Astrocyte of the hippocampus (primary cell): ENCODE data around the gene IQSEC2.
A peak's percentile ranks its signal among the peaks of the same experiment; 100 is the strongest.

Experiments used
- DNase-seq: peaks from one replicate; pipeline ENCODE4 v3.0.0; 2011; ENCODE audit warnings: low read depth, low spot score

Gene IQSEC2

GRCh38 chrX:53281321-53281822, at the start of gene IQSEC2:
Gene IQSEC2 (minus strand): TSS chrX:53281584.
- peak; percentile 91 for DNase-seq

- no peak for DNase-seq
Measured at GRCh38 chrX:53330331-53330730, 48.9 kb upstream of the IQSEC2 start.

GRCh38 chrX:53324803-53325202, 43.4 kb upstream of the IQSEC2 start:
- DNase-seq: no peak

GRCh38 chrX:53324085-53324484, 42.7 kb upstream of the IQSEC2 start:
- DNase-seq: no peak

DNA sequence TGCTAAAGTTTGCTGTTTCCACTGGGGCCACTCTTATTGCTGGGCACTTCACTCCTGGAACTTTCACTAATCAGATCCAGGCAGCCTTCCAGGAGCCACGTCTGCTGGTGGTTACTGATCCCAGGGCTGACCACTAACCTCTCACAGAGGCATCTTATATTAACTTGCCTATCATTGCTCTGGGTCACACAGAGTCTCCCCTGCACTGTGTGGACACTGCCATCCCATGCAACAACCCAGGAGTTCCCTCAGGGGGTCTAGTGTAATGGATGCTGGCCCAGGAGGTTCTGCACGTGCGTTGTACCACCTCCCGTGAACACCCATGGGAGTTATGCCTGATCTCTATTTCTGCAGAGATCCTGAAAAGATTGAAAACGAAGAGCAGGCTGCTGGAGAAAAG, 41.8 kb upstream of the IQSEC2 start:
- no peak for DNase-seq

DNA sequence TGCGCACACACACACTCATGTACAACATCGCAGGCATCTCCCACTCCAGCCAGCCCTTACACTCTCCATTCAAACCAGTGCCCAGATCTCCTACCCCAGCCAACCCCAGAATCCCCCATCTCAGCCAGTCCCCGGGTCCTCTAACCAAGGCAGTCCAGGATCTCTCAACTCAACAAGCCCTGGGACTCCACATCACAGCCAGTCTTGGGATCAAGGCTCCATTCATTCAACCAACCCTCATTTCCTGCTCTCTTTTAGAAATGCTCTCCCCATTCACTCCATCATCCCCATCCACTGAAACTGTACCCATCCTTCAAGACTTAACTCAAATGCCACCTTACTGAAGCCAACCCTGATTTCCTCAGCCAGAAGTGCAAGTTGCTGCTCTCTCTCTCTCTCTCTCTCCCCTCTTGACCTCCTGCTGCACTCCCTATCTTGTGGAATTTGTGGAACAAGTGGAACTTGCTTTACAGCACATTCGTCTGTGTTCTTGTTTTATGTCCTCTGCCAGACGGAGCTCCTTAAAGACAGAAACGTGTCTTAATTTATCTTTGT, 40.6 kb upstream of the IQSEC2 start:
- no peak for DNase-seq

- DNase-seq: peak; percentile 16
Measured at GRCh38 chrX:53321230-53321942, 40.0 kb upstream of the IQSEC2 start.

DNA sequence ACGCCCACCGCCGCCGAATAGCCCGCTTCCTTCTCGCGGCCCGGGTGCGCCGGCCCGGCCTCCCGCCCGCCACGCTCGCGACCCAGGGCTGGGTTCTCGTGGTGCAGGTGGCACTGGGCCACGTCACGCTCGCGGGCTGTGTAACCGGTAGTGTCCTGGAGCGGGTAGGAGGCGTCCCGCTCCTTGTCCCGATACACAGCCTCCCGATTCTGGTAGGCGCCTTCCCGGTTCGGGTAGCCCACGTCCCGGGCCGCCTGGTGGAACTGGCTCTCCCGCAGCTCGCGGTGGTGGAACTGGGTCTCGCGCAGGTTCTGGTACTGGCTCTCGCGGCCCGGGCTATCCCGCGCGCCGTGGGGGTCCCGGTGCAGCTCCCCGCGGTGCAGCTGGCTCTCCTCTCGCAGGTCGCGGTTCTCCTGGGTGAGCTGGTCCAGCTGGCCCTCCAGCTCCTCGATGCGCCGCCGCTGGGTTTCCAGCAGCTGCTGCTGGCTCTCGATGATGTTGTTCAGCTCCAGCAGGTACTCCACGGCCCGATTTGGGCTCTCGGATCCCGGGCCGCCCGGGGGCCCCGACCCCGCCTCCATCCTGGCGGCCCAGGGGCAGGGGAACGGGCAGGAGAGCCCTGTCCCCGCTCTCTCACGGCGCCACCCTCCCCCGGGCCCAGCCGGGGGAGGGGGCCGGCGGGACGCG, 39.3 kb upstream of the IQSEC2 start:
- DNase-seq: peak; percentile 40

GRCh38 chrX:53319614-53320542, 38.5 kb upstream of the IQSEC2 start:
- DNase-seq: no peak

GRCh38 chrX:53318766-53319353, 37.5 kb upstream of the IQSEC2 start:
- no peak for DNase-seq

- DNase-seq: peak; percentile 78
Measured at GRCh38 chrX:53317365-53318069, 36.1 kb upstream of the IQSEC2 start.

- no peak for DNase-seq
Measured at GRCh38 chrX:53316860-53317237, 35.5 kb upstream of the IQSEC2 start.

DNA sequence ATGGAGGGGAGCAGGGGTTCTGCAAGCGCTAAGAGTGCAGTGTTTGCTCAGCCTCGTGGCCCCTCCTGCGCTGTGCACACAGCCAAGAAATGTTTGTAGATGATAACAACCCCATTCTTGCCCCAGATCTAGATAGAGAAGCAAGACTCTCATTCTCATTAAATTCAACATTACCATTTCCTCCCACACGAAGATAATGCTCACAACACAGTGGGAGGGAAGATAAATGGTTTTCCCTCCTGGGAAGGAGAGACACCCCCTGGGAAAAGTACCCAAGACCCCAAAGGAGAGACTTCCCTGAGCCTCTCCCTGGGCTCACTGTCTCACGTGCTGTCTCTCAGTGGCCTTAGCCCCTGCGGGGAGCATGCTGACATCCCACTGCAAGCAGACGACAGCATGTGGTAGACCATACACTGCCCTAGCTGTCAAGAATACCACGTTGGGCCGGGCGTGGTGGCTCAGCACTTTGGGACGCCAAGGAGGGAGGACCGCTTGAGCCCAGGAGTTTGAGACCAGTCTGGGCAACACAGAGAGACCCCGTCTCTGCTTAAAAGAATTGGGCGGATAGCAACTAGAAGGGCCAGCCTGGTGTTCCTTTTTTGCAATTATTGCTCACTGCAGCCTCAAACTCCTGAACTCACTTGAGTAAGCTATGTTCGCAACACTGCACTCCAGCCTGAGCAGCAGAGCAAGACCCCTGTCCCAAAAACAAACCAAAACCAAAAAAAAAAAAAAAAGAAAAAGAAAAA, 34.9 kb upstream of the IQSEC2 start:
- no peak for DNase-seq

GRCh38 chrX:53313728-53314105, 32.3 kb upstream of the IQSEC2 start:
- DNase-seq: no peak

DNA sequence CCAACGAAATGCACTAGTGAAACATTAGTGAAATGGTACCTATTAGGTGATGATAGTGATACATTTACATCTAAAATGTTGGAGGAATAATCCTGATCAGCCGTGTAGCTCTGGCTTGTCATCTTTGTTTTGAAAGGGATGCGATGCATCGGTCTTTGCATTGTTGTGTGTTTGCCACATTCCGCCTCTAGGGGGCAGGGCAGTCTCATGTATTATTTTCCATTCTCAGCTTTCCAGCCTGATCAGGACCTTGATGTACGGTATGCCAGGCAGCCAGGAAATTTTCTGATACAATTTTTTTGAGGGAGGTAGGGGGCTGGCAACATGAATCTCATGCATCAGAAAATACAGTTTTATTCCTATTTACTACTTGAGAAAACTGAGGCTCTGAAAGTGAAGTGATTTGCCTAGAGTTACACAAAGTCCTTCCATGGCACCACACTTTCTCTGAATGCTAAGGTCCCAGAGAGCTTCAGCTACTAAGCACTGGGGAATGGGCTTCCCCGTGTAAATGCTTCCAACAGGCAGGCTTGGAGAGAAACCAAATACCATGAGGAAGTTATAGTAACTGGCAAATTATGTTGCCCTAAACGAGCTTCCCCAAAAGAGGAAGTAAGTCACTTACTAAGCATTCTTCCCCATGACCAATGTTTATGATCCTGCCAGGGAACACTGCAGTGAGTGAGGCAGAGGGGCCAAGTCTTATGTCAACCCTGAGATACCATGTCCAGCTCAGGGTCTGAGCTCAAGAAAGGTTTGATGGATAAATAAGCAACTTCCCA, 31.8 kb upstream of the IQSEC2 start:
- peak; percentile 80 for DNase-seq

DNA sequence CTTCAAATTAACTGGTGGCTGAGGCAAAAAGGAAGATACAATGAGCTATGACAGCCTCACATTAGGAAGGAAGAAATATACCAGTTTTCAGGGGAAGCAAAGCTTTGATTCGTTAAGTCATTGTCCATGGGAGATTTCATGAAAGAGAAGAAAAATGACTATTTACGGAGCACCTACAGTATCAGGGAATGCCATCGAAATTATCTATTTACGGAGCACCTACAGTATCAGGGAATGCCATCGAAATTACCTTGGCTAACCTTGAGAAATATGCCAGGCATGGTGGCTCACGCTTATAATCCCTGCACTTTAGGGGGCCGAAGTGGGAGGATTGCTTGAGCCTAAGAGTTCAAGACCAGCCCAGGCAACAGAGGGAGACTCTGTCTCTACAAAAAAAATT, 28.5 kb upstream of the IQSEC2 start:
- no peak for DNase-seq

DNA sequence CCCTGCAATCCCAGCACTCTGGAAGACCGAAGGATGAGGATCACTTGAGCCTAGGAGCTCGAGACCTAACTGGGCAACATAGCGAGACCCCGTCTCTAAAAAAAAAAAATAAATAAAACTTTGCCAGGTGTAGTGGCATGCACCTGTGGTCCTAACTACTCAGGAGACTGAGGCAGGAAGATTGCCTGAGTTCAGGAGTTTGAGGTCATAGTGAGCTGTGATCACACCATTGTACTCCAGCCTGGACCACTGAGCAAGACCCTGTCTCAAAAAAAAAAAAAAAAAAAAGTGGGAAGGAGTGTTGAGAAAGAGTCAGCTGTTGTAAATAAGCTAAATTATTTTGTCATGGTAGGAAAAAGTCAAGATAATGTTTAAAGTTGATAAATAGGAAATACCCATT, 27.5 kb upstream of the IQSEC2 start:
- DNase-seq: no peak

DNA sequence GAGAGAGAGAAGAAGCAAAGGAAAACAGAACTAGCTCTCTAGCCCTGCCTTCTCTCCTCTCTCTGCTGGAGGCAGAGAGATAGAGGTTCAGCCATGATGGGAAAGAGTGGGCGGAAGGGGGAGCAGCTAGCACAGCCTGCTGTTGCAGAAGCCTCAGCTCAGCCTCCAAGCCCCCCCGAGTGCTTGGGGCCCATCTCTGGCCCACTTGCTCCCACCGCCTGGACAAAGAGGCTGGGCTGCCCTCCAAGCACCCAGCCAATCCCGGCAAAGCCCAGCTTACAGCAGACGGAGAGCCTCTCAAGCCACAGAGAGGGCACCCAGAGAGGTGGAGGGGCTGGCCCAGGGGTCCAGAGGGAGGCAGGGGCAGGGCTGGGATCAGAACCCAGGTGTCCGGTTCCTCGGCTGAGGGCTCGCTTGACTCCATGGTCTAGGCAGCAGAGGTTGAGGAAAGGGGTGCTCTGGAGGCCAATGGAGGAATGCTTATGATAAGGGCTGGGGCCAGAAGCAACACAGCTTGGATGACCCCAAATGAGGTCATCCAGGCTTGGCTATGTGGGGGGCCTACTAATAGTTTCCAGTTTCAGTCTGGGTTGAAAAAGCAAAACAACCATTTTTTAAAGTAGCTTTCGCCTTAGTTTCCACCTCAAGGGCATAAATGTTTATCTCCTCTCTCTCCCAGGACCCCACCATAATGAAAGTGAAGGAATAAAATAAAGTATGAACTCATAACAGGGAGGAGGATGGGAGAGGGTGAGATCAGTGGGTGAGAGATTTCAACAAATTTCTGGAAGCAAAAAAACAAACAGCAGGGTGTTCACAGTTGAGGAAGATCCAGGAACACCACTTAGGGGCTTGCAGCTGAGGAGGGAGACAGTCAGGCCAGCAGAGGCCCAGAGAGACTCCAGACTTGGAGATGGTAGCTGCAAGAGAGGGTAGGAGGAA, 24.9 kb upstream of the IQSEC2 start:
- no peak for DNase-seq
